ENCODE measurements around the gene C20orf144. TPM values are rescaled to one million over a fixed set of nuclear protein-coding genes. Genes with fewer than 3 reads are reported as not detected.

Gene C20orf144
- total RNA-seq, 1 experiment from 2014 or later: not detected

GRCh38 chr20:33666293-33667244 lies 4.4 kb downstream of the C20orf144 start, which contains the start of gene ACTL10:
Gene ACTL10, plus strand, starts transcription at chr20:33666943. Its CDS starts 555 bp downstream, at chr20:33667498.
- intact Hi-C loops (cut with micrococcal nuclease): loop anchor here (5.0 kb wide), 1 partner anchor 209 kb away; no protein-coding TSS in a partner anchor
- ChIA-PET POLR2A (ENCODE audit: unreplicated experiment) (interaction anchor here (0.6 to 0.7 kb wide), 2 partner anchors 62 to 761 kb away, joined by 4 to 5 read pairs; no protein-coding TSS in a partner anchor), CTCF (interaction anchor here (0.5 to 0.8 kb wide), 4 partner anchors 13 to 223 kb away, joined by 3 to 6 read pairs (median 3); partner anchors contain the start of gene SNTA1)
- Histone ChIP-seq H3K4me1 (ENCODE audit: insufficient read depth, low read length) (peaks cover 25% of the 10 kb centered on the region; the same call in 1 of the 2 replicates), H2AFZ (ENCODE audit: low read length) (peak within 1 kb of the TSS; percentile 74), H3K9ac (ENCODE audit: low read length) (peak within 1 kb of the TSS; percentile 42), H3K4me3 (ENCODE audit: low read length) (peak within 1 kb of the TSS; percentile 65), H3K79me2 (ENCODE audit: low read length) (0 out of 2 replicates have a peak, but pooled peaks cover 7% of the 10 kb centered on the region), H3F3A (ENCODE audit: low read length, unreplicated experiment) (no peaks in the 10 kb centered on the region), H3K27me3 (ENCODE audit: low read length) (no peaks in the 10 kb centered on the region), H3K36me3 (ENCODE audit: low read depth, low read length) (peaks cover 10% of the 10 kb centered on the region; the same call in 1 of the 2 replicates), H3K4me2 (ENCODE audit: low read length) (peak within 1 kb of the TSS; percentile 84), H3K27ac (ENCODE audit: low read length) (peak within 1 kb of the TSS; percentile 23; the same call in 1 of the 2 replicates), H4K20me1 (ENCODE audit: low read length) (no peaks in the 10 kb centered on the region), H3K9me2 (replicated peaks; ENCODE audit: low read length) (no peaks in the 10 kb centered on the region), H3K9me3 (ENCODE audit: low read length) (no peaks in the 10 kb centered on the region)
- no peak for TF ChIP-seq CTCF (conservative IDR thresholded peaks at IDR 0.05; ENCODE audit: low read depth, low read length)
- TF ChIP-seq EZH2phosphoT487 (IDR thresholded peaks at IDR 0.05; ENCODE audit: borderline replicate concordance, low read length): no peak
- TF ChIP-seq EZH2 (IDR thresholded peaks at IDR 0.05; ENCODE audit: low read length, unreplicated experiment): no peak
- BruUV-seq (replicated peaks): no TSS peak
- DNase-seq (peak; percentile 95), ATAC-seq (peak; percentile 56)

- no peaks in the 10 kb centered on the region for H3K9me3 ChIP-seq (ENCODE audit: low read length)
- CTCF ChIA-PET: interaction anchor here (0.5 to 1.3 kb wide), 5 partner anchors 20 to 222 kb away, joined by 3 to 9 read pairs (median 3); no protein-coding TSS in a partner anchor
- H4K20me1 ChIP-seq (ENCODE audit: low read length): no peaks in the 10 kb centered on the region
- H3K9ac ChIP-seq (ENCODE audit: low read length): peak overlapping the region; percentile 42
- peak overlapping the region; percentile 84 for H3K4me2 ChIP-seq (ENCODE audit: low read length)
- H3K27me3 ChIP-seq (ENCODE audit: low read length): no peaks in the 10 kb centered on the region
- H3K9me2 ChIP-seq (replicated peaks; ENCODE audit: low read length): no peaks in the 10 kb centered on the region
- POLR2A ChIA-PET (ENCODE audit: unreplicated experiment): interaction anchor here (0.6 to 0.7 kb wide), 2 partner anchors 61 to 762 kb away, joined by 4 to 5 read pairs; no protein-coding TSS in a partner anchor
- peaks cover 14% of the 10 kb centered on the region; the same call in 1 of the 2 replicates for H3K36me3 ChIP-seq (ENCODE audit: low read depth, low read length)
- H3K79me2 ChIP-seq (ENCODE audit: low read length): peaks cover 14% of the 10 kb centered on the region
- BruUV-seq (replicated peaks): no TSS peak
- peaks cover 25% of the 10 kb centered on the region; the same call in 1 of the 2 replicates for H3K4me1 ChIP-seq (ENCODE audit: insufficient read depth, low read length)
- H2AFZ ChIP-seq (ENCODE audit: low read length): peak overlapping the region; percentile 68
- H3K4me3 ChIP-seq (ENCODE audit: low read length): peak overlapping the region; percentile 65
- peak overlapping the region; percentile 10; the same call in 1 of the 2 replicates for H3K27ac ChIP-seq (ENCODE audit: low read length)
- no peak for TF ChIP-seq CTCF (conservative IDR thresholded peaks at IDR 0.05; ENCODE audit: low read depth, low read length)
- peak; percentile 72 for TF ChIP-seq EZH2phosphoT487 (IDR thresholded peaks at IDR 0.05; ENCODE audit: borderline replicate concordance, low read length)
- DNase-seq (peak; percentile 27), ATAC-seq (peak; percentile 8)
- H3F3A ChIP-seq (ENCODE audit: low read length, unreplicated experiment): no peaks in the 10 kb centered on the region
- intact Hi-C loops (cut with micrococcal nuclease): loop anchor here (5.0 kb wide), 1 partner anchor 210 kb away; no protein-coding TSS in a partner anchor
Observed at GRCh38 chr20:33667245-33667675, 5.1 kb downstream of the C20orf144 start.

Measured in PC-3 (cell line).